GM12878 (cell line): ENCODE measurements around the gene AMMECR1. TPM values are rescaled to one million over a fixed set of nuclear protein-coding genes. Genes with fewer than 3 reads are reported as not detected.

ENCODE experiments used
- ATAC-seq: fragments of 200-7000 bp; cut with Tn5 transposase; 3 replicates; pipeline ENCODE4 v1.9.1; 2020; ENCODE audit warnings: mild to moderate bottlenecking, moderate library complexity
- BruUV-seq: library from RNA; stranded (reverse); fragments of 400-500 nt; replicated peaks from 2 replicates; lab custom pipeline; 2021; lab: Mats Ljungman, UMichigan
- CTCF ChIA-PET: fragments of 300-600 bp; sonication (Branson Sonifier 250); formaldehyde crosslinking; extraction: SDS; loops from one replicate; lab custom pipeline; 2021; ENCODE audit warnings: inconsistent platforms; lab: Yijun Ruan, JAX
- POLR2A ChIA-PET: fragments of 350-600 bp; formaldehyde crosslinking; extraction: SDS; loops from one replicate; lab custom pipeline; 2021; ENCODE audit warnings: inconsistent platforms; lab: Charles Lee
- RAD21 ChIA-PET: fragments of 300-600 bp; sonication (Branson Sonifier 250); formaldehyde crosslinking; loops from one replicate; lab custom pipeline; 2023; ENCODE audit warnings: antibody characterized with exemption; ENCODE audit not compliant: unreplicated experiment; lab: Charles Lee
- SMC1A ChIA-PET: fragments of 300-600 bp; sonication (Branson Sonifier 250); formaldehyde crosslinking; loops from one replicate; lab custom pipeline; 2023; ENCODE audit not compliant: unreplicated experiment, uncharacterized antibody; lab: Charles Lee
- DNase-seq: peaks from one replicate; pipeline ENCODE4 v3.0.0-alpha.2; 2011; ENCODE audit warnings: low read depth, low spot score
- FAIRE-seq: peaks from 3 replicates; lab custom pipeline; 2011; peaks lifted over from hg19 to GRCh38; lab: Jason Lieb, UNC
- H2AFZ ChIP-seq: 2 replicates; pipeline ENCODE4 v1.6.0; 2011; ENCODE audit warnings: low read depth, low read length, control low read depth; ENCODE audit not compliant: control insufficient read depth
- H3K27ac ChIP-seq: 2 replicates; pipeline ENCODE4 v1.5.1; 2011; ENCODE audit warnings: control low read depth; ENCODE audit not compliant: control insufficient read depth, insufficient read depth
- H3K27me3 ChIP-seq, 2 experiments: replicated peaks in 1 of 2; 2 replicates each; pipeline versions ENCODE4 v1.6.0 to v1.6.1; 2011; ENCODE audit warnings: low read length in 1 of 2; ENCODE audit not compliant: control insufficient read depth in 2 of 2, insufficient read depth in 2 of 2
- H3K36me3 ChIP-seq, 2 experiments: 2 replicates each; pipeline ENCODE4 v1.5.1; 2011; ENCODE audit warnings: low read length in 1 of 2; ENCODE audit not compliant: control insufficient read depth in 2 of 2, insufficient read depth in 2 of 2
- H3K4me1 ChIP-seq: 2 replicates; pipeline ENCODE4 v1.6.1; 2011; ENCODE audit warnings: mild to moderate bottlenecking, low read length, moderate library complexity, mixed read lengths; ENCODE audit not compliant: control insufficient read depth, insufficient read depth
- H3K4me2 ChIP-seq: 2 replicates; pipeline ENCODE4 v1.6.0; 2011; ENCODE audit warnings: control low read depth; ENCODE audit not compliant: control insufficient read depth, insufficient read depth
- H3K4me3 ChIP-seq: fragments of 200-600 bp; sonication (generic); 2 replicates; pipeline ENCODE4 v1.5.1; 2016
- H3K79me2 ChIP-seq: 2 replicates; pipeline ENCODE4 v1.6.0; 2011; ENCODE audit warnings: low read length; ENCODE audit not compliant: control insufficient read depth, insufficient read depth
- H3K9ac ChIP-seq: 2 replicates; pipeline ENCODE4 v1.8.0; 2011; ENCODE audit warnings: low read length, control low read depth, mixed read lengths; ENCODE audit not compliant: control insufficient read depth, insufficient read depth
- H3K9me3 ChIP-seq: replicated peaks from 3 replicates; pipeline ENCODE4 v1.5.1; 2011; ENCODE audit warnings: mild to moderate bottlenecking, low read length; ENCODE audit not compliant: control insufficient read depth, insufficient read depth
- H4K20me1 ChIP-seq: 2 replicates; pipeline ENCODE4 v1.6.0; 2011; ENCODE audit not compliant: control insufficient read depth, insufficient read depth
- DPF2 ChIP-seq: fragments of 450-650 bp; IDR thresholded peaks from 2 replicates; pipeline ENCODE4 v1.6.1; 2017; ENCODE audit warnings: mild to moderate bottlenecking
- NFYB ChIP-seq: IDR thresholded peaks from 2 replicates; pipeline ENCODE4 v1.6.1; 2011; ENCODE audit warnings: low read depth, mild to moderate bottlenecking, low read length, improper control_type of control experiment, moderate library complexity; ENCODE audit not compliant: insufficient read depth
- SP1 ChIP-seq: IDR thresholded peaks from one replicate; pipeline ENCODE4 v1.6.1; 2011; ENCODE audit warnings: low read depth, low read length
- ZNF274 ChIP-seq: IDR thresholded peaks from one replicate; pipeline ENCODE4 v1.8.0; 2011; ENCODE audit not compliant: insufficient read length, insufficient read depth
- WGBS: methylation state at CpG from one replicate; pipeline ENCODE4 v1.1.6; 2016; ENCODE audit warnings: low lambda C conversion rate; ENCODE audit not compliant: insufficient replicate concordance, insufficient coverage; ENCODE audit errors: missing lambda C conversion rate; 5-methylcytosine and 5-hydroxymethylcytosine counted together
- in situ Hi-C: fragments of 300-500 bp; cut with MboI; formaldehyde crosslinking; loops from 9 replicates; pipeline ENCODE4 v1.14.3; 2018; ENCODE audit warnings: mixed read lengths
- intact Hi-C: fragments of 100-400 bp; cut with micrococcal nuclease; formaldehyde crosslinking; loops from one replicate; pipeline ENCODE4 v1.14.2; 2022; ENCODE audit not compliant: unreplicated experiment
- polyA plus RNA-seq, 11 experiments: library from polyadenylated mRNA; depleted of rRNA in 4 of 11; unstranded in 6 of 11; stranded (reverse) in 5 of 11; fragments of >200 nt; fragmentation: Nextera tagmentation in 4 of 11; fragmentation: Illumina TruSeq in 1 of 11; extraction: Ambion mirVana in 4 of 11; extraction: Trizol in 1 of 11; gene quantifications; 1 replicate in 1 of 11; 2 replicates in 10 of 11; pipeline versions ENCODE4 v1.2.1 to v1.2.3, GENCODE V29; 2011 to 2016; ENCODE audit warnings: inconsistent platforms in 2 of 11, missing spikeins in 2 of 11, low read depth in 1 of 11
- total RNA-seq, 4 experiments: library from RNA; depleted of rRNA in 3 of 4; stranded (reverse); fragments of >200 nt in 3 of 4; fragmentation: Illumina TruSeq in 1 of 4; extraction: Trizol in 1 of 4; gene quantifications; 2 replicates each; pipeline versions ENCODE4 v1.2.1 to v1.2.3, GENCODE V29; 2013 to 2021
- TF ChIP-seq, protein P1 (sequence below): IDR thresholded peaks from 2 replicates; pipeline ENCODE4 v1.6.1; 2012; ENCODE audit warnings: mild to moderate bottlenecking, low read depth, low read length
- TF ChIP-seq, protein P2 (sequence below): fragments of 450-650 bp; IDR thresholded peaks from 2 replicates; pipeline ENCODE4 v1.6.1; 2014; ENCODE audit warnings: mild to moderate bottlenecking

AMMECR1 gene
- total and polyA plus RNA-seq, 10 of the 15 experiments (the other 5 are each of a cell fraction or from before 2014, with no cell fraction given): 4.9 to 25.6 (median 10.7) TPM

DNA sequence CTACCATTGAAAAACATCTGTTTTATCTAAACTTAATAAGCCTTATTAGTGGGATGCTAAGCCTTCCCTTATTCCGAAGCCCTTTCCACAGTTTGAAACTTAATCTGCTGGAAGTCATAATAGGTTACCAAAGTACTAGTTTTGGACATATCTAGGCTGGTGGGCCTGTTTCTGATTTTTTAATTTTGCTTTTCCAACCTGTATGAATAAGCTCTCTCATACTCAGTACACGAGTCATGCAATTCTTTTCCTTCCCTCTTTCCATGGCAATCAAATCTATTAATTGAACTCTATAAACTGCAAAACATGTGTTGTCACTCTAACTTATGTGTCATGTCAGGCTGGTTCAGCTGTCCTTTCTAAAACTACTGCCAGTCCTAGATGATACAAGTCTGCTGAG lies 91.0 kb downstream of the AMMECR1 start:
- no peak overlapping the region for H3K4me3 ChIP-seq
- no peaks in the 10 kb centered on the region for H4K20me1 ChIP-seq
- no peak overlapping the region for H3K9ac ChIP-seq
- H3K4me1 ChIP-seq: no peaks in the 10 kb centered on the region
- no peak overlapping the region for H3K4me2 ChIP-seq
- CTCF ChIA-PET: no interaction called here
- DNase-seq (no peak), ATAC-seq (no peak), FAIRE-seq (no peak)
- no peak overlapping the region for H3K27ac ChIP-seq
- in situ Hi-C loops (no loop called here), intact Hi-C loops (no loop called here)
- RAD21 ChIA-PET: no interaction called here
- SMC1A ChIA-PET: no interaction called here
- 66% methylated on average over 2 of the region's 2 CpGs for WGBS
- H3K9me3 ChIP-seq: no peaks in the 10 kb centered on the region
- H3K36me3 ChIP-seq: no peaks in the 10 kb centered on the region
- no TSS peak for BruUV-seq
- no peak overlapping the region for H2AFZ ChIP-seq
- no peaks in the 10 kb centered on the region for H3K27me3 ChIP-seq
- POLR2A ChIA-PET: no interaction called here
- no peaks in the 10 kb centered on the region for H3K79me2 ChIP-seq
- TF ChIP-seq, protein P1, sequence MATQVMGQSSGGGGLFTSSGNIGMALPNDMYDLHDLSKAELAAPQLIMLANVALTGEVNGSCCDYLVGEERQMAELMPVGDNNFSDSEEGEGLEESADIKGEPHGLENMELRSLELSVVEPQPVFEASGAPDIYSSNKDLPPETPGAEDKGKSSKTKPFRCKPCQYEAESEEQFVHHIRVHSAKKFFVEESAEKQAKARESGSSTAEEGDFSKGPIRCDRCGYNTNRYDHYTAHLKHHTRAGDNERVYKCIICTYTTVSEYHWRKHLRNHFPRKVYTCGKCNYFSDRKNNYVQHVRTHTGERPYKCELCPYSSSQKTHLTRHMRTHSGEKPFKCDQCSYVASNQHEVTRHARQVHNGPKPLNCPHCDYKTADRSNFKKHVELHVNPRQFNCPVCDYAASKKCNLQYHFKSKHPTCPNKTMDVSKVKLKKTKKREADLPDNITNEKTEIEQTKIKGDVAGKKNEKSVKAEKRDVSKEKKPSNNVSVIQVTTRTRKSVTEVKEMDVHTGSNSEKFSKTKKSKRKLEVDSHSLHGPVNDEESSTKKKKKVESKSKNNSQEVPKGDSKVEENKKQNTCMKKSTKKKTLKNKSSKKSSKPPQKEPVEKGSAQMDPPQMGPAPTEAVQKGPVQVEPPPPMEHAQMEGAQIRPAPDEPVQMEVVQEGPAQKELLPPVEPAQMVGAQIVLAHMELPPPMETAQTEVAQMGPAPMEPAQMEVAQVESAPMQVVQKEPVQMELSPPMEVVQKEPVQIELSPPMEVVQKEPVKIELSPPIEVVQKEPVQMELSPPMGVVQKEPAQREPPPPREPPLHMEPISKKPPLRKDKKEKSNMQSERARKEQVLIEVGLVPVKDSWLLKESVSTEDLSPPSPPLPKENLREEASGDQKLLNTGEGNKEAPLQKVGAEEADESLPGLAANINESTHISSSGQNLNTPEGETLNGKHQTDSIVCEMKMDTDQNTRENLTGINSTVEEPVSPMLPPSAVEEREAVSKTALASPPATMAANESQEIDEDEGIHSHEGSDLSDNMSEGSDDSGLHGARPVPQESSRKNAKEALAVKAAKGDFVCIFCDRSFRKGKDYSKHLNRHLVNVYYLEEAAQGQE: no peak
- no peak for TF ChIP-seq DPF2

DNA sequence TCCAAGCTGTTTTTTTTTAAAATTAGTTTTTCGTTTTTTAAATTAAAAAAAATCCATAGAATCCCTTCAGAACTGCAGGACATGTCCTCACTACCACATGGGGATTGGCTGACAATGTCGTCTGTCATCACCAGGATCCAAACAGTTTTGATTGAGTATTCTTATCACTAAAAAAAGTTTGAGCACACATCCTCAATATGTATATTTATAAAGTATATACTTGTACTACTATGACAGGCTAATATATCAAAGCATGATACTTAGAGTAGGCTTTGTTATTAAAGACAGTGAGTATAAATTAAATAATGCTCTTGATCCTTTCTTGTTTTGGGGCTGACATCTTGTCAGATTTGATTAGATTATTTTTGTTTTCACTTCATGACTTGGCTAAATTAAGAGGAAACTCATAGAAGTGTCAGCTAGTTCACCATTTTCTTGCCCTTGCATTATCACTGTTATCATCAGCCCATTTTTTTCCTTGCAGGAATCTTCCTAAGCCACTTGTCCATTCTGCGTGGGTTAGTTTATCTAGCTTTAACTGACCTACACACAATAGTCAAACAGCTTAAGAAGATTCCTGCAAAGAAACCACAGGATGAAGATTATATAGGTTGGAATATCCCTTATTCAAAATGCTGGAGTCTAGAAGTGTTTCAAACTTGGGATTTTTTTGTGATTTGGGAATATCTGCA lies 92.8 kb downstream of the AMMECR1 start:
- H3K79me2 ChIP-seq: no peaks in the 10 kb centered on the region
- no peaks in the 10 kb centered on the region for H4K20me1 ChIP-seq
- no peaks in the 10 kb centered on the region for H3K27me3 ChIP-seq
- no peaks in the 10 kb centered on the region for H3K4me1 ChIP-seq
- no peaks in the 10 kb centered on the region for H3K36me3 ChIP-seq
- RAD21 ChIA-PET: no interaction called here
- POLR2A ChIA-PET: no interaction called here
- H3K9ac ChIP-seq: no peak overlapping the region
- H3K4me2 ChIP-seq: no peak overlapping the region
- no peak overlapping the region for H3K4me3 ChIP-seq
- H3K27ac ChIP-seq: no peak overlapping the region
- DNase-seq: no peak
- WGBS: 52% methylated on average over 3 of the region's 3 CpGs
- in situ Hi-C loops (no loop called here), intact Hi-C loops (no loop called here)
- no peaks in the 10 kb centered on the region for H3K9me3 ChIP-seq
- ATAC-seq: no peak
- SMC1A ChIA-PET: no interaction called here
- CTCF ChIA-PET: no interaction called here
- FAIRE-seq: no peak
- H2AFZ ChIP-seq: no peak overlapping the region
- no TSS peak for BruUV-seq
- TF ChIP-seq NFYB (no peak), ZNF274 (no peak), SP1 (no peak)
- TF ChIP-seq, protein P2, sequence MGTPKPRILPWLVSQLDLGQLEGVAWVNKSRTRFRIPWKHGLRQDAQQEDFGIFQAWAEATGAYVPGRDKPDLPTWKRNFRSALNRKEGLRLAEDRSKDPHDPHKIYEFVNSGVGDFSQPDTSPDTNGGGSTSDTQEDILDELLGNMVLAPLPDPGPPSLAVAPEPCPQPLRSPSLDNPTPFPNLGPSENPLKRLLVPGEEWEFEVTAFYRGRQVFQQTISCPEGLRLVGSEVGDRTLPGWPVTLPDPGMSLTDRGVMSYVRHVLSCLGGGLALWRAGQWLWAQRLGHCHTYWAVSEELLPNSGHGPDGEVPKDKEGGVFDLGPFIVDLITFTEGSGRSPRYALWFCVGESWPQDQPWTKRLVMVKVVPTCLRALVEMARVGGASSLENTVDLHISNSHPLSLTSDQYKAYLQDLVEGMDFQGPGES: no peak
